GM12801 (cell line): ENCODE results near the gene CEND1.

Experiments used
- CTCF ChIP-seq: IDR thresholded peaks from one replicate; pipeline ENCODE4 v1.5.1; 2011; ENCODE audit warnings: control low read depth; ENCODE audit not compliant: insufficient read length; ENCODE audit errors: extremely low read depth

Gene CEND1

GRCh38 chr11:834371-835316 is 44.8 kb upstream of the CEND1 start:
- no peak for TF ChIP-seq CTCF

DNA sequence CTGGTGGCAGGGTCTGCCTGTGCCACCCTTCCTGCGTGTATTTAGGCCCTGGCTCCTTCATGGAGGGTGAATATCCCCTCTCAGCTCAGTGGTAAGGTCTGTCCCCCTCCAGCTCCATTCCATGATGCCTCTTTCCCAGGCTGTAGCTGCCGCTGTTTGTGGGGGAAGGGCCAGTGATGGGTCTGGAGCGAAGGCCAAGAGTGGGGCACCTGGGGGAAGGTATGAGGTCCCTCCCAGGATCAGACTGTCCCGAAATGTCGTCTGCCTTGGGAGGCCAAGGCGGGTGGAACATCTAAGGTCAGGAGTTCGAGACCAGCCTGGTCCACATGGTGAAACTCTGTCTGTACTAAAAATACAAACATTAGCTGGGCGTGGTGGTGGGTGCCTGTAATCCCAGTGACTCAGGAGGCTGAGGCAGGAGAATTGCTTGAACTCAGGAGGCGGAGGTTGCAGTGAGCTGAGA is 44.0 kb upstream of the CEND1 start:
- no peak for TF ChIP-seq CTCF

GRCh38 chr11:833114-833791 is 43.4 kb upstream of the CEND1 start:
- no peak for TF ChIP-seq CTCF

DNA sequence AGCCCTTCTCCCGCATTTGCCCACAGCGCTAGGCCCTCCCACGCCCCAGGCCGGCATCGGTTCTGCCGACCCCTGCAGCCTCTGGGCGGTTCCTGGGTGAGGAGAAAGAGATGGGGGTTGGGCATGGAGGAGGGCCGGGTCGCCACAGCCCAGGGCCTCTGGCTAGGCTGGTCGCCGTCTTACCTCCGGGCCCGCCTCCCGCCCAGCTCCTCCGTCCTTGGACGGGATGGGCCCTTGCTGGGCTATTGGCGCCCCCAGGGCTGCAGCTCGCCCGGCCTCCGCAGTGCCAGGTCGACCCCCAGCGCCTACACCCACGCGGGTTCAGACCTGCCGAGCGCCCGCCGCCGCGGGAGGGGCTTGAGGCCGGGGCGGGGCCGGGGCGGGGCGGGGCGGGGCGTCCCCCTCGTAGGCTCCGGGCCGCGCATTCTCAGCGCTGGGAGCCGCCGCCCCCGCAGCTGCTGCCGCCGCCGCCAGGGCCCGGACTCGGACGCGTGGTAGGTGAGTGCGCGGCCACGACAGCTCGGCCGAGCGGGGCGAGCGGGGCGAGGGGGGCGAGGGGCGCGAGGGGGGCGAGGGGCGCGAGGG is 42.7 kb upstream of the CEND1 start, which contains the start of gene CD151:
Gene CD151, plus strand, starts transcription at position 424 of the 585 bp plus-strand sequence. CDS start 3,118 bp downstream, outside the sequence.
- TF ChIP-seq CTCF, result no peak

GRCh38 chr11:831961-832528 is 42.2 kb upstream of the CEND1 start:
- no peak for TF ChIP-seq CTCF

GRCh38 chr11:831118-831864 is 41.4 kb upstream of the CEND1 start:
- TF ChIP-seq CTCF, result no peak
